ENCODE measurements around the gene SMIM44. TPM values are rescaled to one million over a fixed set of nuclear protein-coding genes. Genes with fewer than 3 reads are reported as not detected.

SMIM44 gene
- total RNA-seq, 1 experiment from 2014 or later, result not detected

GRCh38 chr19:3518659-3519058 lies 35.4 kb upstream of the SMIM44 start:
- no peaks in the 10 kb centered on the region for H3K27me3 ChIP-seq (ENCODE audit: control insufficient read depth, insufficient read depth, low read length)
- no TSS peak for BruUV-seq (replicated peaks)
- no peak overlapping the region for H3K27ac ChIP-seq (ENCODE audit: low read length)
- TF ChIP-seq, protein P1, sequence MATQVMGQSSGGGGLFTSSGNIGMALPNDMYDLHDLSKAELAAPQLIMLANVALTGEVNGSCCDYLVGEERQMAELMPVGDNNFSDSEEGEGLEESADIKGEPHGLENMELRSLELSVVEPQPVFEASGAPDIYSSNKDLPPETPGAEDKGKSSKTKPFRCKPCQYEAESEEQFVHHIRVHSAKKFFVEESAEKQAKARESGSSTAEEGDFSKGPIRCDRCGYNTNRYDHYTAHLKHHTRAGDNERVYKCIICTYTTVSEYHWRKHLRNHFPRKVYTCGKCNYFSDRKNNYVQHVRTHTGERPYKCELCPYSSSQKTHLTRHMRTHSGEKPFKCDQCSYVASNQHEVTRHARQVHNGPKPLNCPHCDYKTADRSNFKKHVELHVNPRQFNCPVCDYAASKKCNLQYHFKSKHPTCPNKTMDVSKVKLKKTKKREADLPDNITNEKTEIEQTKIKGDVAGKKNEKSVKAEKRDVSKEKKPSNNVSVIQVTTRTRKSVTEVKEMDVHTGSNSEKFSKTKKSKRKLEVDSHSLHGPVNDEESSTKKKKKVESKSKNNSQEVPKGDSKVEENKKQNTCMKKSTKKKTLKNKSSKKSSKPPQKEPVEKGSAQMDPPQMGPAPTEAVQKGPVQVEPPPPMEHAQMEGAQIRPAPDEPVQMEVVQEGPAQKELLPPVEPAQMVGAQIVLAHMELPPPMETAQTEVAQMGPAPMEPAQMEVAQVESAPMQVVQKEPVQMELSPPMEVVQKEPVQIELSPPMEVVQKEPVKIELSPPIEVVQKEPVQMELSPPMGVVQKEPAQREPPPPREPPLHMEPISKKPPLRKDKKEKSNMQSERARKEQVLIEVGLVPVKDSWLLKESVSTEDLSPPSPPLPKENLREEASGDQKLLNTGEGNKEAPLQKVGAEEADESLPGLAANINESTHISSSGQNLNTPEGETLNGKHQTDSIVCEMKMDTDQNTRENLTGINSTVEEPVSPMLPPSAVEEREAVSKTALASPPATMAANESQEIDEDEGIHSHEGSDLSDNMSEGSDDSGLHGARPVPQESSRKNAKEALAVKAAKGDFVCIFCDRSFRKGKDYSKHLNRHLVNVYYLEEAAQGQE (IDR thresholded peaks at IDR 0.05; ENCODE audit: insufficient read depth in 1 of 2, low read depth in 2 of 2, low read length in 1 of 2), result no peak
- TF ChIP-seq POLR2AphosphoS5 (IDR thresholded peaks at IDR 0.05; ENCODE audit: low read depth, low read length), result no peak
- TF ChIP-seq SIN3A (IDR thresholded peaks at IDR 0.05; ENCODE audit: borderline replicate concordance, insufficient read depth, low read depth, low read length), result no peak
- TF ChIP-seq TCF7L2 (IDR thresholded peaks at IDR 0.05; ENCODE audit: low read depth, low read length), result no peak
- TF ChIP-seq CTCF (IDR thresholded peaks at IDR 0.05), result no peak
- H3K4me3 ChIP-seq (ENCODE audit: low read depth in 2 of 2, low read length in 2 of 2), result no peak overlapping the region
- DNase-seq (ENCODE audit: low read depth, low spot score) (no peak), ATAC-seq (no peak)
- intact Hi-C loops (cut with micrococcal nuclease; ENCODE audit: unreplicated experiment), result no loop called here
- ChIA-PET CTCF (interaction anchor here (0.7 kb wide), 1 partner anchor 1244 kb away, joined by 5 read pairs; no protein-coding TSS in a partner anchor), POLR2A (interaction anchor here (0.6 kb wide), 1 partner anchor 19 kb away, joined by 18 read pairs; no protein-coding TSS in a partner anchor)
- no peaks in the 10 kb centered on the region for H3K9me3 ChIP-seq (ENCODE audit: control insufficient read depth, insufficient read depth, low read depth, low read length)
- H3K36me3 ChIP-seq (ENCODE audit: control insufficient read depth, insufficient read depth, low read length), result no peaks in the 10 kb centered on the region
- no peaks in the 10 kb centered on the region; the same call in none of the 2 replicates for H3K4me1 ChIP-seq (ENCODE audit: control insufficient read depth, insufficient read depth, low read length)
- in situ Hi-C loops (cut with HindIII; ENCODE audit: low pct_unique_long_range_greater_than_20kb, low sequenced_read_pairs), result no loop called here

- DNase-seq (ENCODE audit: low read depth, low spot score) (no peak), ATAC-seq (no peak)
- ChIA-PET CTCF (interaction anchor here (0.7 kb wide), 1 partner anchor 1244 kb away, joined by 5 read pairs; no protein-coding TSS in a partner anchor), POLR2A (interaction anchor here (0.7 kb wide), 1 partner anchor 145 kb away, joined by 8 read pairs; no protein-coding TSS in a partner anchor)
- Histone ChIP-seq H3K27me3 (ENCODE audit: control insufficient read depth, insufficient read depth, low read length) (no peaks in the 10 kb centered on the region), H3K9me3 (ENCODE audit: control insufficient read depth, insufficient read depth, low read depth, low read length) (no peaks in the 10 kb centered on the region), H3K27ac (ENCODE audit: low read length) (no peak overlapping the region), H3K4me3 (ENCODE audit: low read depth in 2 of 2, low read length in 2 of 2) (no peak overlapping the region), H3K4me1 (ENCODE audit: control insufficient read depth, insufficient read depth, low read length) (no peaks in the 10 kb centered on the region; the same call in none of the 2 replicates), H3K36me3 (ENCODE audit: control insufficient read depth, insufficient read depth, low read length) (no peaks in the 10 kb centered on the region)
- in situ Hi-C loops (cut with HindIII; ENCODE audit: low pct_unique_long_range_greater_than_20kb, low sequenced_read_pairs), result no loop called here
- BruUV-seq (replicated peaks), result no TSS peak
- TF ChIP-seq TCF7L2 (IDR thresholded peaks at IDR 0.05; ENCODE audit: low read depth, low read length) (no peak), CTCF (IDR thresholded peaks at IDR 0.05) (no peak)
- intact Hi-C loops (cut with micrococcal nuclease; ENCODE audit: unreplicated experiment), result no loop called here
These were observed 35.0 kb upstream of the SMIM44 start for GRCh38 chr19:3518255-3518654.

Data from Panc1 (cell line).